Skeletal muscle tissue (tissue), 4 donors: ENCODE results near the gene RNF26. TPM values are rescaled to one million over a fixed set of nuclear protein-coding genes. Genes with fewer than 3 reads are reported as not detected.
A peak's percentile ranks its signal among the peaks of the same experiment; 100 is the strongest.

Experiments
- H3K27ac ChIP-seq: one replicate; pipeline ENCODE4 v1.7.0; 2013; ENCODE audit warnings: mild to moderate bottlenecking, low read depth, low read length, inconsistent platforms
- H3K27me3 ChIP-seq, 3 donors: one replicate each; pipeline ENCODE4 v1.7.0; 2013; ENCODE audit warnings: low read length in 3 of 3; ENCODE audit not compliant: control insufficient read depth in 3 of 3, insufficient read depth in 3 of 3
- H3K36me3 ChIP-seq, 3 donors: one replicate each; pipeline ENCODE4 v1.7.0; 2013; ENCODE audit warnings: low read length in 3 of 3; ENCODE audit not compliant: control insufficient read depth in 3 of 3, insufficient read depth in 3 of 3
- H3K4me1 ChIP-seq, 3 donors: one replicate each; pipeline ENCODE4 v1.7.0; 2013; ENCODE audit warnings: low read length in 3 of 3, mild to moderate bottlenecking in 3 of 3; ENCODE audit not compliant: control insufficient read depth in 3 of 3, insufficient read depth in 3 of 3
- H3K4me3 ChIP-seq, 3 donors: one replicate each; pipeline ENCODE4 v1.7.0; 2013; ENCODE audit warnings: low read length in 3 of 3
- H3K9ac ChIP-seq, 3 donors: one replicate each; pipeline ENCODE4 v1.7.0; 2013; ENCODE audit warnings: low read length in 3 of 3, mild to moderate bottlenecking in 3 of 3, moderate library complexity in 2 of 3, low read depth in 1 of 3
- H3K9me3 ChIP-seq, 3 donors: one replicate each; pipeline ENCODE4 v1.7.0; 2013; ENCODE audit warnings: low read length in 3 of 3; ENCODE audit not compliant: control insufficient read depth in 3 of 3
- total RNA-seq: library from RNA; depleted of rRNA; stranded (reverse); fragments of >200 nt; gene quantifications from one replicate; pipeline ENCODE4 v1.2.3, GENCODE V29; 2014
- donor health status: Osteomylitis.

The RNF26 gene
- total RNA-seq, 1 donor from 2014 or later, result 2.1 TPM

- Histone ChIP-seq H3K36me3 (peaks cover 0 to 21% (median 0%) of the 10 kb centered on the region in 3 donors), H3K9me3 (no peaks in the 10 kb centered on the region), H3K27ac (peak overlapping the region; percentile 100), H3K4me3 (peak overlapping the region; percentile 87 to 92 (median 89)), H3K9ac (peak overlapping the region; percentile 80 to 100 (median 100)), H3K4me1 (peaks cover 82 to 87% (median 83%) of the 10 kb centered on the region in 3 donors), H3K27me3 (no peaks in the 10 kb centered on the region)
Measured at GRCh38 chr11:119374632-119375336, 40.5 kb downstream of the RNF26 start.

- H3K27ac ChIP-seq, result peak overlapping the region; percentile 100
- peak overlapping the region; percentile 88 to 100 (median 100) for H3K9ac ChIP-seq
- H3K9me3 ChIP-seq, result no peaks in the 10 kb centered on the region
- peaks cover 0 to 21% (median 0%) of the 10 kb centered on the region in 3 donors for H3K36me3 ChIP-seq
- H3K4me1 ChIP-seq, result peaks cover 80 to 87% (median 81%) of the 10 kb centered on the region in 3 donors
- no peaks in the 10 kb centered on the region for H3K27me3 ChIP-seq
- peak overlapping the region; percentile 87 to 92 (median 89) for H3K4me3 ChIP-seq
Measured at GRCh38 chr11:119375337-119376196, 41.2 kb downstream of the RNF26 start.

- H3K9ac ChIP-seq, result peak overlapping the region; percentile 88 to 100 (median 100)
- H3K27me3 ChIP-seq, result no peaks in the 10 kb centered on the region
- no peaks in the 10 kb centered on the region for H3K9me3 ChIP-seq
- H3K27ac ChIP-seq, result peak overlapping the region; percentile 100
- H3K36me3 ChIP-seq, result peaks cover 0 to 21% (median 0%) of the 10 kb centered on the region in 3 donors
- peak overlapping the region; percentile 87 to 92 (median 89) for H3K4me3 ChIP-seq
- peaks cover 80 to 87% (median 80%) of the 10 kb centered on the region in 3 donors for H3K4me1 ChIP-seq
Measured at GRCh38 chr11:119376197-119376847, 42.0 kb downstream of the RNF26 start.

GRCh38 chr11:119377112-119377901 lies 43.0 kb downstream of the RNF26 start:
- Histone ChIP-seq H3K36me3 (peaks cover 0 to 21% (median 0%) of the 10 kb centered on the region in 3 donors), H3K9me3 (no peaks in the 10 kb centered on the region), H3K4me3 (peak overlapping the region; percentile 87 to 92 (median 89)), H3K4me1 (peaks cover 77 to 84% (median 77%) of the 10 kb centered on the region in 3 donors), H3K27ac (peak overlapping the region; percentile 100), H3K9ac (peak overlapping the region; percentile 98 to 100 (median 100)), H3K27me3 (no peaks in the 10 kb centered on the region)

- Histone ChIP-seq H3K9me3 (no peaks in the 10 kb centered on the region), H3K4me3 (peak overlapping the region; percentile 87 to 92 (median 89)), H3K27ac (peak overlapping the region; percentile 100), H3K9ac (peak overlapping the region; percentile 98 to 100 (median 100)), H3K27me3 (no peaks in the 10 kb centered on the region), H3K36me3 (peaks cover 0 to 16% (median 0%) of the 10 kb centered on the region in 3 donors), H3K4me1 (peaks cover 69 to 76% (median 70%) of the 10 kb centered on the region in 3 donors)
Measured at GRCh38 chr11:119377961-119378667, 43.8 kb downstream of the RNF26 start.

- H3K27ac ChIP-seq, result peak overlapping the region; percentile 100
- peaks cover 61 to 68% (median 61%) of the 10 kb centered on the region in 3 donors for H3K4me1 ChIP-seq
- no peaks in the 10 kb centered on the region for H3K27me3 ChIP-seq
- H3K9ac ChIP-seq, result peak overlapping the region; percentile 98 to 100 (median 100)
- no peaks in the 10 kb centered on the region for H3K9me3 ChIP-seq
- peaks cover 0 to 10% (median 0%) of the 10 kb centered on the region in 3 donors for H3K36me3 ChIP-seq
- H3K4me3 ChIP-seq, result peak overlapping the region; percentile 87 to 92 (median 89)
Measured at GRCh38 chr11:119378851-119379465, 44.6 kb downstream of the RNF26 start.

- Histone ChIP-seq H3K9me3 (no peaks in the 10 kb centered on the region), H3K27me3 (no peaks in the 10 kb centered on the region), H3K27ac (peak overlapping the region; percentile 100), H3K9ac (peak overlapping the region; percentile 78 to 90 (median 85)), H3K4me3 (peak overlapping the region; percentile 67 to 89 (median 84)), H3K4me1 (peaks cover 47 to 55% (median 48%) of the 10 kb centered on the region in 3 donors), H3K36me3 (peaks cover 0 to 10% (median 0%) of the 10 kb centered on the region in 3 donors)
Measured at GRCh38 chr11:119380160-119380826, 46.0 kb downstream of the RNF26 start.

- peak overlapping the region; percentile 78 to 90 (median 85) for H3K9ac ChIP-seq
- peak overlapping the region; percentile 100 for H3K27ac ChIP-seq
- H3K36me3 ChIP-seq, result peaks cover 0 to 10% (median 0%) of the 10 kb centered on the region in 3 donors
- peaks cover 43 to 50% (median 44%) of the 10 kb centered on the region in 3 donors for H3K4me1 ChIP-seq
- H3K9me3 ChIP-seq, result no peaks in the 10 kb centered on the region
- H3K4me3 ChIP-seq, result peak overlapping the region; percentile 67 to 89 (median 84)
- H3K27me3 ChIP-seq, result no peaks in the 10 kb centered on the region
Measured at GRCh38 chr11:119380827-119381180, 46.5 kb downstream of the RNF26 start.
